ENCODE results near the gene BBS2. TPM values are rescaled to one million over a fixed set of nuclear protein-coding genes. Genes with fewer than 3 reads are reported as not detected.

BBS2 gene
- total and polyA plus RNA-seq, 2 of the 13 experiments (the other 11 are each of a cell fraction or from before 2014, with no cell fraction given): 59.7 to 68.3 TPM

DNA sequence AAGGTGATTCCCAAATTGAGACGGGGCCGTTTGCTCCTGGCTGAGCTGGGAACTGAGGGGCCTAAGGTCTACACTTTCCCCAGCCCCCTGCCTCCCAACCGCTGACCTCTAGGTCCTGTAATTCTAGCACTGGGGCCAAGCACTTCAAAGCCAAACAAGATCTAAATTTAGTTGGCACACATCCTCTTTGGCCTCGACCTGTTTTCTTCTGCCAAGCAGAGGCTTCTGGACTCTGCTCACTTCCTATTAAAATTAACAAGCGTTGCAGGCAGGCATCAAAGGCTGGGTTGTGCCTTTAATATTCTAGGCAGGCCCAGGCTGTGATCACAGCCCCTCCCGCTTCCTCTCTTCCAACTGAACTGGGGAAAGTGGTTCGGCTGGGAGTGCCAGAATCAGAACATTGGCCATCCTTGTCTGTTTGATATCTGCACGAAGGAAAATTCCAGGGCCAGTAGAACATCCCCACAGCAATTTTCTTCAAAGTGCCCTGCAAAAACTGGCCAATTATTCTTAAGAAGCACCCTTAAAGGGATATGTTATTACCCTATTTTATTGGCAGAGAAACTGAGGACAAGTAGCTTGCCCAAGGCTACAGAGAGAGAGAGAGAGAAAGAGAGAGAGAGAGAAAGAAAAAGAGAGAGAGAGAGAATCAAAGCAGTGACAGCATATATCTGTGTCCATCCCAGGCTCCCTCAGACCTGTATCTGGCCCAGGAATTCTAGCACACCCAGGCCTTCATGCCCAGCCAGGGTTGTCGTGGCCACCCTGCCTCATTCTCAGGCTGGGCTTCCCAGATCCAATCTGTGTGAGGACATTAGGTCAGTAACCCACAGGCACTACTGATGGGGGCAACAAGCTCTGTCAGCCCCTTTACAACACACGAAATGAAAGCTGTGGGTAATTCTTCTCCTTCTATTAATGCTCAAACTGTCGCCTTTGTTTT, 32.2 kb upstream of the BBS2 start (continued):
- TF ChIP-seq HDAC1 (CRISPR knock-in tag; IDR thresholded peaks at IDR 0.05) (peak; percentile 72), ZNF639 (CRISPR knock-in tag; conservative IDR thresholded peaks at IDR 0.05) (no peak), ZNF552 (CRISPR knock-in tag; IDR thresholded peaks at IDR 0.05; ENCODE audit: borderline replicate concordance) (peak; percentile 38; the same call in 1 of the 2 replicates), SMAD3 (CRISPR knock-in tag; IDR thresholded peaks at IDR 0.05) (0 out of 2 replicates have a peak, but pooled peaks have one; percentile 63), ZNF33B (CRISPR knock-in tag; IDR thresholded peaks at IDR 0.05) (no peak), ZNF20 (CRISPR knock-in tag; IDR thresholded peaks at IDR 0.05) (no peak), ZNF281 (CRISPR knock-in tag; IDR thresholded peaks at IDR 0.05; ENCODE audit: borderline replicate concordance) (peak; percentile 68), ZFAT (CRISPR knock-in tag; conservative IDR thresholded peaks at IDR 0.05) (no peak), ATF7-NPFF (CRISPR knock-in tag; IDR thresholded peaks at IDR 0.05; ENCODE audit: low read depth) (no peak), ARID2 (CRISPR knock-in tag; IDR thresholded peaks at IDR 0.05; ENCODE audit: borderline replicate concordance) (no peak), NCOA5 (CRISPR knock-in tag; IDR thresholded peaks at IDR 0.05) (no peak), YEATS4 (CRISPR knock-in tag; IDR thresholded peaks at IDR 0.05; ENCODE audit: borderline replicate concordance) (peak; percentile 54; the same call in 1 of the 2 replicates), TRAFD1 (CRISPR knock-in tag; IDR thresholded peaks at IDR 0.05; ENCODE audit: borderline replicate concordance) (no peak), LRRFIP1 (CRISPR knock-in tag; conservative IDR thresholded peaks at IDR 0.05) (no peak), ZNF224 (CRISPR knock-in tag; IDR thresholded peaks at IDR 0.05) (no peak), ETV5 (CRISPR knock-in tag; IDR thresholded peaks at IDR 0.05; ENCODE audit: borderline replicate concordance) (peak; percentile 93; the same call in 1 of the 2 replicates)
- TF ChIP-seq, protein P1, sequence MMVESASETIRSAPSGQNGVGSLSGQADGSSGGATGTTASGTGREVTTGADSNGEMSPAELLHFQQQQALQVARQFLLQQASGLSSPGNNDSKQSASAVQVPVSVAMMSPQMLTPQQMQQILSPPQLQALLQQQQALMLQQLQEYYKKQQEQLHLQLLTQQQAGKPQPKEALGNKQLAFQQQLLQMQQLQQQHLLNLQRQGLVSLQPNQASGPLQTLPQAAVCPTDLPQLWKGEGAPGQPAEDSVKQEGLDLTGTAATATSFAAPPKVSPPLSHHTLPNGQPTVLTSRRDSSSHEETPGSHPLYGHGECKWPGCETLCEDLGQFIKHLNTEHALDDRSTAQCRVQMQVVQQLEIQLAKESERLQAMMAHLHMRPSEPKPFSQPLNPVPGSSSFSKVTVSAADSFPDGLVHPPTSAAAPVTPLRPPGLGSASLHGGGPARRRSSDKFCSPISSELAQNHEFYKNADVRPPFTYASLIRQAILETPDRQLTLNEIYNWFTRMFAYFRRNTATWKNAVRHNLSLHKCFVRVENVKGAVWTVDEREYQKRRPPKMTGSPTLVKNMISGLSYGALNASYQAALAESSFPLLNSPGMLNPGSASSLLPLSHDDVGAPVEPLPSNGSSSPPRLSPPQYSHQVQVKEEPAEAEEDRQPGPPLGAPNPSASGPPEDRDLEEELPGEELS (CRISPR knock-in tag; IDR thresholded peaks at IDR 0.05): peak; percentile 90

All from HepG2 (cell line).